IPS DF 6.9 (cell line): Measurements from ENCODE around the gene PYCR2.
"Not testable (repeated sequence)": the region's sequence is repeated elsewhere in the genome, so short reads cannot be mapped to it uniquely, and the experiment has no call there.

ENCODE experiments used
- DNase-seq: peaks from one replicate; pipeline ENCODE4 v3.0.0-alpha.2; 2013; ENCODE audit warnings: low read depth, low spot score
- H3K27ac ChIP-seq: one replicate; pipeline ENCODE4 v1.5.1; 2013; ENCODE audit warnings: low read length, control low read depth
- H3K27me3 ChIP-seq: 2 replicates; pipeline ENCODE4 v1.6.1; 2013; ENCODE audit warnings: mild to moderate bottlenecking, low read length; ENCODE audit not compliant: control insufficient read depth, insufficient read depth
- H3K36me3 ChIP-seq: 2 replicates; pipeline ENCODE4 v1.6.1; 2013; ENCODE audit warnings: low read length; ENCODE audit not compliant: control insufficient read depth, insufficient read depth
- H3K4me1 ChIP-seq: 2 replicates; pipeline ENCODE4 v1.6.1; 2013; ENCODE audit warnings: low read length; ENCODE audit not compliant: control insufficient read depth, insufficient read depth
- H3K4me3 ChIP-seq: 2 replicates; pipeline ENCODE4 v1.5.1; 2013; ENCODE audit warnings: mild to moderate bottlenecking, low read length
- H3K9me3 ChIP-seq: 2 replicates; pipeline ENCODE4 v1.6.1; 2013; ENCODE audit warnings: low read length, inconsistent platforms; ENCODE audit not compliant: control insufficient read depth, insufficient read depth
- WGBS: extraction: QIAGEN DNeasy Blood & Tissue Kit; methylation state at CpG from one replicate; pipeline ENCODE4 v1.1.7; 2013; ENCODE audit warnings: mixed read lengths, missing lambda C conversion rate; ENCODE audit not compliant: insufficient read length, insufficient coverage; 5-methylcytosine and 5-hydroxymethylcytosine counted together

PYCR2 gene

DNA sequence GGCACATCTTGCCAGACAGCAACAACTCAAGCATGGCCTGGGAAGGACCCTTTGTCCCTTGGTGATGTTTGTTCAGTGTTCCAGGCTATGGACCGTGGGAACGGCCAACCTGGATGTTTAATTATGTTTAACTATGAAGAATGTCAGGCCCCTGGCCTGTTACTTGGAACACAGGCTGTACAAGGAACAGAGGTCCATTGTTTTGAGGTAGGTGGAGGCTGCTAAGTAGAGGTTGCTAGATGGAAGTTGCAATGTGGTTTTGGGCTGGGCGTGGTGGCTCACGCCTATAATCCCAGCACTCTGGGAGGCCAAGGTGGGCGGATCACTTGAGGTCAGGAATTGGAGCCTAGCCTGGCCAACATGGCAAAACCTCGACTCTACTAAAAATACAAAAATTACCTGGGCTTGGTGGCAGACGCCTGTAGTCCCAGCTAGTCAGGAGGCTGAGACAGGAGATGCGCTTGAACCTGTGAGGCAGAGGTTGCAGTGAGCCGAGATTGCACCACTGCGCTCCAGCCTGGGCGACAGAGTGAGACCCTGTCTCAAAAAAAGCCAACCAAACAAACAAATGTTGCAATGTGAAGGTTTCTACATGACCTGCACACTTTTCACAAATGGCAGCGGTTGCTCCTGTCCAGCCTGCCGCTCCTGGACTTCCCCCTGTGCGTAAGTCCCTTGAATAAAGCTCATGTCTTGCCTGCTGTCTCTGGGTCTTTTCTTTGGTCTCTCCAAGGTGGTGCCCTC is 32.6 kb downstream of the PYCR2 start:
- Histone ChIP-seq H3K9me3 (no peaks in the 10 kb centered on the region), H3K4me1 (peaks cover 7% of the 10 kb centered on the region), H3K36me3 (no peaks in the 10 kb centered on the region), H3K27me3 (no peaks in the 10 kb centered on the region), H3K27ac (no peak overlapping the region), H3K4me3 (no peak overlapping the region)
- no CpG with 5 or more reads among the region's 14 CpGs for WGBS
- no peak for DNase-seq

DNA sequence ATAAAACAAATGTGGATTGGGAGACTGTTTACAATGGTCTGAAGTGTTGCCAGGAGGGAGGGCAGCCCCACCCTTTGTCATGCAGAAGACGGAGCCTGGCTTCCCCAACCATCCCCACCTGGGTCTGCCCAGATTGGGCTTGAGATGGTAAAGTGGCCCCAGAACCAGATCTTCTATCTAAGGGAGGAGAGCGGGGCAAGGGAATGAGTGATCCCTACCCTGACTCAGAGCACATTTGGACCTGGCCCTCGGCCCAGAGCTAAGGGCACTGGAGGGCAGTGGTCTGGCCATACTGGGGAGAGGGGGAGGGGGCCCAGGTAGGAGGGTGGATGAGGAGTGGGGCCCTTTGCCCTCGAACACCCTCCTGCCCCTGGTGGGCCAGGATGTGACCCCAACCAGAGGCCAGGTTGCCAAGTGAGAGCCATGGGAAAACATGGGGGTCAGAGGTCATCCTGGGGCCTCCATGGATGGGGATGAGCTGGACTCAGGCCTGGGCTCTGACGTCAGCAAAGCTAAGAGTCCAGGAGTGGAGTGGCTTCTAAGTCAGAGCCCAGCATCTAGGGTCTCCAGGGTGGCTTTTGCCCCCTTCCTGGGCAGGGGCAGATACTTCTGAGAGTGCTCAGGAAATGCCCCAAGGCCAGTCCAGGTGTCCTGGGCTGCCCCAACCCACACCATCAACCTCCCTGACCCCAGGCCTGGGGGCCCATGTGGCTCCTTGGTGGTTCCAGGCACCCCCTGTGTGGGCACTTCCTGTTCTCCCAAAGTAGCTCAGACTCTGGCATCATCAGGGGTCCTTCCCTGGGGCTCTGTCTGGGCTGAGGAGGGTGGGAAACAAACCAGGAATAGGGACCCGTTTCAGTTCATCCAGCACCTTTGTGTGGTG is 33.5 kb downstream of the PYCR2 start:
- Histone ChIP-seq H3K9me3 (no peaks in the 10 kb centered on the region), H3K27me3 (no peaks in the 10 kb centered on the region), H3K4me3 (no peak overlapping the region), H3K4me1 (peaks cover 7% of the 10 kb centered on the region), H3K27ac (no peak overlapping the region), H3K36me3 (no peaks in the 10 kb centered on the region)
- DNase-seq = no peak
- WGBS = no CpG with 5 or more reads among the region's 6 CpGs

DNA sequence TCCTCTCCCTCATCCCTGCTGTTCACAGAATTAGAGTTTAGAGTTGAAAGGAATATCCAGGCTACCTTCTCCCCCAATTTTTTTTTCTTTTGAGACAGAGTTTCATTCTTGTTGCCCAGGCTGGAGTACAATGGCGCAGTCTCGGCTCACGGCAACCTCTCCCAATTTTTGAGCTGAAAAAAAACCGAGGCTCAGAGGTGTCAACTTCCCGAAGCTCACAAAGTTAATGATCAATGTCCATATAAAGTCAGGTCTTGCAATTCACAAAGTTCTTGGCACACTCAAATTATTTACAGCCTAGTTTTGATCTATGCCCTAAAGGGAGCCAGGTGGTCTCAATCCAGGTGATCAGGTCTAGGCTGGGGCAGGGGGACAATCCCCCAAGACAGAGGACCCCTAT is 34.3 kb downstream of the PYCR2 start:
- DNase-seq = no peak
- no CpG with 5 or more reads among the region's 5 CpGs for WGBS
- Histone ChIP-seq H3K36me3 (no peaks in the 10 kb centered on the region), H3K4me1 (peaks cover 7% of the 10 kb centered on the region), H3K9me3 (no peaks in the 10 kb centered on the region), H3K27me3 (no peaks in the 10 kb centered on the region), H3K27ac (no peak overlapping the region), H3K4me3 (no peak overlapping the region)

DNA sequence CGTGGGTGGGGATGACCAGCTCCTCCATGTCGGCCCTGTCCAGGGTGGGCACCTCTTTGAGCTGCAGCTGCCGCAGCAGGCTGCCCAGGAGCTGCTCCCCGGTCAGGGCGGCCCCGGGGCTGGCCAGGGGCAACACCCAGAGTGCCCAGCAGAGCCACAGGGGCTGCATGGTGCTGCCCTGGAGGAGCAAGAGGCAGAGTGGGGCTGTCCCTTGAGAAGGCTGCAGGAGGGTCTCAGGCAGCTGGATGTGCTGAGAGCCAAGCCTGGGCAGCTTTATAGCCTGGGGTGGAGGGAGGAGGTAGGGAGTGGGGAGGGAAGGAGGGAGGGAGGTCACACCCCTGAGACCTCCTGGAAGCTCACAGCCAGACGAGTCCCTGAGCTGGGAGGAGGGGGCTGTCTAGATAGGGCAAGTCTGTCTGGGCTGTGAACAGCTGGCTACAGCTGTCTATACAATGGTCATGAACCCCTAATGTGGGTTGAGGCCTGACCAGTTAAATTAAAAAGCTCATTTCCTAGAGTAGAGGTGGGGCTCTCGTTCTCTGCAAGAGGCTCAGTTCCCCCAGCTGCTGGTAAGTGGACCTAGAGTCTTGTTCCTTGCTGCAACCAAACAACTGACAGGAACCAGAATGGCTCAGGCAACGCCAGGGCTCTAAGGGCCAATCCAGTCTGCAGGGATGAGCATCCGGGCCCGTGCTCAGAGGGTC is 35.0 kb downstream of the PYCR2 start, which contains the start of gene LEFTY1:
LEFTY1 (minus strand) TSS at position 249 of the 704 bp plus-strand sequence; CDS start at position 169, 80 bp downstream.
- no peaks in the 10 kb centered on the region for H3K36me3 ChIP-seq
- no peak for DNase-seq
- peaks cover 7% of the 10 kb centered on the region for H3K4me1 ChIP-seq
- no CpG with 5 or more reads among the region's 11 CpGs for WGBS
- no peaks in the 10 kb centered on the region for H3K9me3 ChIP-seq
- no peak within 1 kb of the TSS for H3K4me3 ChIP-seq
- H3K27ac ChIP-seq = no peak within 1 kb of the TSS
- no peaks in the 10 kb centered on the region for H3K27me3 ChIP-seq

DNA sequence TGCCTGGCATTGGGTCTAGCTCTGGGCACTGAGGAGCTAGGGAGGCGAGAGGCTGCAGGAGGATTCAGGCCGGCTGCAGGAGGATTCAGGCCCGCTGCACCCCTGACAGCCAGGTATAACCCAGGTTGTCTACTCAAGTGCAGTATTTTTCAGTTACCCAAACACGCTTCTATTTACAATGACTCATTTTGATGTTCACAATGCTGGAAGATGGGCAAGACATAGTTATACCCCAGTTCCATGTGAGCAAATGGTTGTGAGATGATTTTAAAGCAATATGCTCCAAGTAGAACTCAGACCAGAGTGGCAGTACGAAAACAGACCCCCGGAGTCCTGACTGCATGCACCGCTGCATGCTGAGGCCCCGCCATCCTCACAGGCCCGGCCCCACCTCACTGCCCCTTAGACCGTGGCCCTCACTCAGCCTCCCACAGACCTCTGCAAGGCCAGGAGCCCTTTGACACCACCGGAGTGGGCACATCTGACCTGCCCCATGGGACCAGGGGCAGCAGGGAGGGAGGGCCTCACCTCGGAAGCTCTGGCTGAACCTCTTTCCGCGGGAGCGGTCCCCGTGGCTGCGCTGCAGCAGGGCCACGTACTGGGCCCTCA is 35.7 kb downstream of the PYCR2 start:
- Histone ChIP-seq H3K4me3 (no peak overlapping the region), H3K27ac (no peak overlapping the region), H3K27me3 (no peaks in the 10 kb centered on the region), H3K9me3 (no peaks in the 10 kb centered on the region), H3K36me3 (no peaks in the 10 kb centered on the region), H3K4me1 (peaks cover 7% of the 10 kb centered on the region)
- DNase-seq = no peak
- WGBS = no CpG with 5 or more reads among the region's 18 CpGs

DNA sequence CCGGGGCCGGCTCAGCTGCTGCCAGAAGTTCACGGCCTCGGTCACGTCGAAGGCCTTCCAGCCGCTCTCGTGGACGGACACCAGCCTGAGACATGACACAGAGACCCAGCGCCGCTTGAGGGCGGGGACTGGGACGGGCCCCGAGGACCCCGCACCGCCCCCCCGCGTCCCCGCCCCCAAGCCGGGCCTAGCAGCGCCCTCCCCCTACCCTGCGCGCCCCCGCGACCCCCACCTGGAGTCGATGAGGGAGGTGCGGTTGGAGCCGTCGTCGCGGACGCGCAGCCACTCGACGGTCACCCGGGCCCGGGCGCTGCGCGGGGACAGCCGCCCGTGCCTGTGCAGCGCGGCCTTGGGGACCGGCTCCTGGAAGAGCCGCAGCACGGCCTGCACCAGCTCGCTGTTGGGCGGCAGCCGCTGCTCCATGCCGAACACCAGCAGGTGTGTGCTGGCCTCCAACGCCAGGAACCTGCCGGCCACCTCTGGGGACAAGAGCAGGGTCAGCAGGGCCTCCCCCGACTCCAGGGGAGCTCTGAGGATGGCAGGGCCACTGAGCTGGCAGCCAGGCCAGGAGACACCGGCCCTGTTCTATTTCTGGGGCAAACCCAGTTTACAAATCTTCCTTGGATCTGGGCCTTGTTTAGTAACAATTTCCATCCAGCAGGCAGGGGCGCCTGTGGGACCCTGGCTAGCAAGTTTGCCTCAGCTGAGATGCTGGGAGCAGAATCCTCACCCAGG is 36.3 kb downstream of the PYCR2 start:
- not testable (repeated sequence) for H3K27ac ChIP-seq, H3K27me3 ChIP-seq, DNase-seq, H3K9me3 ChIP-seq, H3K4me1 ChIP-seq, H3K36me3 ChIP-seq, H3K4me3 ChIP-seq
- no CpG with 5 or more reads among the region's 56 CpGs for WGBS

DNA sequence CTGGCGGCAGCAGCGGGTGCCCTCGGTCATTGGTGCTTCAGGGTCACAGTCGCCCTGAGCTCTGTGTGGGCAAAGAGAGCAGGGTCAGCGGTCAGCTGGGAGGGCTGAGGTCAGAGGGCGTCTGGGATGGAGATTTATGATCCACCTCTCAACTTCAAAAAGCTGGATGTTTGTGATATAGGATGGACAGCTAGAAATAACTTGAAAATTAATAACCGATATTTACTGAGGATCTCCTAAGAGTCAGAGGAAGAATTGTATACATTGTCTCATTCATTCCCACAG is 37.1 kb downstream of the PYCR2 start:
- DNase-seq = no peak
- no peaks in the 10 kb centered on the region for H3K36me3 ChIP-seq
- no peaks in the 10 kb centered on the region for H3K27me3 ChIP-seq
- H3K9me3 ChIP-seq = no peaks in the 10 kb centered on the region
- WGBS = no CpG with 5 or more reads among the region's 7 CpGs
- no peak overlapping the region for H3K4me3 ChIP-seq
- no peak overlapping the region for H3K27ac ChIP-seq
- H3K4me1 ChIP-seq = peaks cover 7% of the 10 kb centered on the region

DNA sequence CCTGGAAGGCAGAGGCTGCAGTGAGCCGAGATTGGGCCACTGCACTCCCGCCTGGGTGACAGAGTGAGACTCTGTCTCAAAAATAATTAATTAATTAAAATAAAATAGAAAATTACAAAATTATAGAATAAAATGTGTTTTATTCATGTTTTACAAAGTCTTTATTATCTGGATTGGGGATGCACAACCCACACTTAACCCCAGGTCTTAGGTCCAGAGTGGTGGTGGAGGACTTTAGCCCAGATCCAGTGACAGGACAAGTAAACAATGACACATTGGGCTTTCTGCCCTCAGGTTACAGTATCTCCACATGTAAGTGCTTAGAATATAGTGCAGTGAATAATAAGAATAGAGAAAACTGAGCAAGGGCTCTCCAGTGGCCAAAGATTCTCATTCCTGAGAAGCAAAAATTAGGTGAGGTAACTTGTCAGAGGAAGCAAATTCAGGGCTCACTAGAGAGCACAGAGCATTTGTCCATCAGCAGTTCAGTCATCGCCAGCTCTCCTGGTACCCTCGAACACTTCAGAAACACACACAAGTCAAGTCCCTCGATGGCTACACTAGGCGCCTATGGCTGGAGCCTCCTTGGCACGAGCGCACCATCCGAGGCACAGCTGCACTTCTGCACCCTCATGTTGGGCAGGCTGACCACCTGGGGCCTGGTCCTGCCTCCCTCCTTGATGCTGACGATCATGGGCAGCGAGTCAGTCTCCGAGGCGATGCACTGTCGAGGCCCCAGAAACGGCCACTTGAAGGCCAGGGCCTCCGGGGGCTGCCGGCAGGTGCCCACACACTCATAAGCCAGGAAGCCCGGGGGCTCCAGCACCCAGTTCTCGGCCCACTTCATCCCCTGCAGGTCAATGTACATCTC is 37.7 kb downstream of the PYCR2 start:
- Histone ChIP-seq H3K27ac (no peak overlapping the region), H3K36me3 (no peaks in the 10 kb centered on the region), H3K4me3 (no peak overlapping the region), H3K27me3 (no peaks in the 10 kb centered on the region), H3K9me3 (no peaks in the 10 kb centered on the region), H3K4me1 (peaks cover 7% of the 10 kb centered on the region)
- DNase-seq = no peak
- WGBS = no CpG with 5 or more reads among the region's 19 CpGs

DNA sequence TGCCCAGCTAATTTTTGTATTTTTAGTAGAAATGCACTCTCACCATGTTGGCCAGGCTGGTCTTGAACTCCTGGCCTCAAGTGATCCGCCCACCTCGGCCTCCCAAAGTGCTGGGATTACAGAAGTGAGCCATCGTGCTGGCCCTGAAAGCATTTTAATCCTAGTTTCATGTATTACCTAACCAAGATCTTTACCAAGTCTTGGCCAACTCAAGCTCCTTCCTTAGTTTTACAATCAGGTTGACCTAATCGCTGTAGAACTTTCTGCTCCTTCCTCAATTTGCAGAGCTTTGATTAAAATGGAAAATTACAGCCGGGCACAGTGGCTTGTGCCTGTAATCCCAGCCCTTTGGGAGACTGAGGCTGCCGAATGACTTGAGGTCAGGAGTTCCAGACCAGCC is 38.7 kb downstream of the PYCR2 start:
- Histone ChIP-seq H3K9me3 (no peaks in the 10 kb centered on the region), H3K4me1 (peaks cover 4% of the 10 kb centered on the region), H3K4me3 (no peak overlapping the region), H3K27ac (no peak overlapping the region), H3K27me3 (no peaks in the 10 kb centered on the region), H3K36me3 (no peaks in the 10 kb centered on the region)
- DNase-seq = no peak
- no CpG with 5 or more reads among the region's 6 CpGs for WGBS
